Non-pigmented ciliary epithelial cell (primary cell): ENCODE data around the gene GLB1L2.

ENCODE experiments used
- DNase-seq: peaks from one replicate; pipeline ENCODE4 v3.0.0-alpha.2; 2010; ENCODE audit warnings: low read depth

The GLB1L2 gene

GRCh38 chr11:134385774-134386565, 54.2 kb downstream of the GLB1L2 start:
- no peak for DNase-seq

DNA sequence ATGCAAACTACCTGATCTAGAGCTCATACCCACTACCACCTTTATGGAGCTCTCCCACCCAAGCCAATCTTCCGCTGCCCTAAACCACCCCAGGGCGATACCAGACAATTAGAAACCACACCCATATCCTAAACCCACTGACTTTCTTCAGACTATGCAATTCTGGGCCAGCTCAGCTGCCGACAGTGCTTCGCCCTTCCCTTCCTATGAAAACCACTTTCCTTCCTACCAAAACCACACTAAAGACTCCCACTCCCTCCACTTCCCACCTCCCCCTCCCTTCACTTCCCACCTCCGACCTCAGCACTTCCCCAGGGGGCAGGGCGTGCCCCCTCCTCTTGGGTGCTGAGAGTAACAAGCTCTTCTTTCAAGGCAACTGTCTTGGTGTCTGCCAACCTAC, 55.2 kb downstream of the GLB1L2 start:
- no peak for DNase-seq

DNA sequence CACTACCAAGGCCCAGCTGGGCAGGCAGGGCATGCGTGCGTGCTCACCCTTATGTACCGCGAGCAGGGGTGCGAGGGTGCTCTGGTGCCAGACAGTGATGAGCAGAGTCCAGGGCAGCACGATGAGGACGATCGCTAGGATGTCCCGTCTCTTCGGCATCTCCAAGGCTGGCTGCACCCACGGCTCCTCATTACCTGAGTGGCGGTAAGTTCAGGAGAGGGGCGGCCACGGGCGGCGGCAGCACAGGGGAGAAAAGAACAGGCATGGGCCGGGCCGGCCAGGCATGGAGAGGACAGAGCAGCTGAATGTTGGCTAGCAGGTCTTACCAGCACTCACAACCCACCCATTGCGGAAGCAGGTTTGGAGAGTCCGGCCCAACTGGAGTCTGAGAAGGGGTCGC, 55.7 kb downstream of the GLB1L2 start:
- DNase-seq, result no peak

DNA sequence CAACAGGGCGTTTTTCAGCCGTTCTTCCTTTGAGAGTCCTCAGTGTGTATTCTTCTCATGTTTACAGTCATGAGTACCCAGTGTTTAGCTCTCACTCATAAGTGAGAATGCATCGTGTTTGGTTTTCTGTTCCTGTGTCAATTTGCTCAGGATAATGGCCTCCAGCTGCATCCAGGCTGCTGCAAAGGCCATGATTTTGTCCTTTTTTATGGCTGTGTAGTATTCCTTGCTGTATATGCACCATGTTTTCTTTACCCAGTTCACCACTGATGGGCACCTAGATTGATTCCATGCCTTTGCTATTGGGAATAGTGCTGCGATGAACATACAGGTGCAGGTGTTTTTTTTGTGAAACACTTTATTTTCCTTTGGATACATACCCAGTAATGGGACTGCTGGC, 56.8 kb downstream of the GLB1L2 start:
- no peak for DNase-seq

DNA sequence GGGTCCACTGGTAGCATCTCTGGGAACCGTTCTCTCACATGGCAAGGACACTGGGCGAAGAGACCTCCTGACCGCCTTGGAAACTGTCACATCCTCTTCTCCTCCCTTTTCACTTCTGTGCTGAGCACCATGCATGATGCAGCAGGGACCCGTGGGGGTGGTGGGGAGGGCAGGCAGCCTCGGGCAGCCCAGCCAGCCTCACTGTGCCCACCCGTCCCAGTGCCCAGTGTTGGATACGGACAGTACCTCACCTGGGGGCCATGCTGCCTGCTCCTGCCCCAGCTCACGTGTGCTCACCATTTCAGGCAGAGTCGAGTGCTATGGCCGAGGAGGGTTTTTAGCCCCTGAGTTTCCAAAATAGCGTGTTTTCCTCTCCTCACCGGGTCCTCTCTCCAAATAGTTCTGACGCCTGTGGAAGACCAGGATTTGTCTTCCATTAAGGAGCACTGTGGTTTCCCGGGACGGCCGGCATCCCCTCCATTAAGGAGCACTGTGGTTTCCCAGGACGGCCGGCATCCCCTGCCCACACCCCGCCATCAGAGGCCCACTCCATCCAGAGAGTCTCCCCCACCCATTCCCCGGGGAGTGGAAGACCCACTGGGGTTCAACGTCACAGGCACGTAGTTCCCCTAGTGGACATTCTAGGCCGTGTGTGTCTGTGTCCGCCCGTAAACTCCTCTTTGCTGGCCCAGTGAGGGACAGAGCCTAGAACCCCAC, 57.8 kb downstream of the GLB1L2 start:
- DNase-seq, result no peak

- no peak for DNase-seq
These were observed 59.1 kb downstream of the GLB1L2 start for GRCh38 chr11:134390706-134391569.

- no peak for DNase-seq
These were observed 59.9 kb downstream of the GLB1L2 start for GRCh38 chr11:134391656-134392055.

GRCh38 chr11:134392953-134393615, 61.3 kb downstream of the GLB1L2 start:
- DNase-seq, result no peak

DNA sequence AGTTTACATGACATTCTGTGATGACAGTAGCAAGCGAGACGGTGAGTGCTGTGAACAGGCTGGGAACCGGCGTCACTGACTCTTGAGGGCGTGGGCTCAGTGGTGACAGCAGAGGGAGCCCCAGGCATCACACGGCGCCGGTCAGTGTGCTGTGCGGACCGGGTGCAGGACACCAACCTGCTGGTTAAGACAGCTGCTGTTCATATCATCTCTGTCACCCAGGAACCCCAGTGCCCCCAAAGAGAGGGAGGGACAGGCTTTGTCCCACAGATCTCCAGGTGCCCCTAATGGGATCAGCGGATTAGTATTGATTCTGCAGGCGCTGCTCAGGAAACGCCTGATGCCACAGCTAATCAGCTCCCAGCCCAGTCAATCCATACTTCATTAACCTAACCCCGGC, 61.9 kb downstream of the GLB1L2 start:
- no peak for DNase-seq

DNA sequence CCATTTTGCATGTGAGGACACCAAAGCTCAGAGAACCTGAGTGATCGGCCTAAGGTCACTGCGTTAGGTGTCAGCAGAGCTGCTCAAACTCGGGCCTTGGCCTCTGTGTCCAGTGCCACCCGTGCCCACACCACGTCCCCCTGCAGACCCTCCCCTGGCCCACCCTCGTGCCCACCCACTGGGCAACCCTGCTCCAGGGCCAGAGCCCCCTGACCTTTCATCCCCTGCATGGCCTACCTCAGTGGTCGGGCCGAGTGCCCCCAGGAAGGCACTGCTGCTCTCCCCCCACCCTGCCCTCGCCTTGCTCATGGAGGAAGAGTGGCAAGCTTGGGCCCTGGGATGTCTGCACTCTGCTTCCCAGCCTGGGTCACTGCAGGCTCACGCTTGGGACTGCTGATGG, 62.5 kb downstream of the GLB1L2 start:
- no peak for DNase-seq

DNA sequence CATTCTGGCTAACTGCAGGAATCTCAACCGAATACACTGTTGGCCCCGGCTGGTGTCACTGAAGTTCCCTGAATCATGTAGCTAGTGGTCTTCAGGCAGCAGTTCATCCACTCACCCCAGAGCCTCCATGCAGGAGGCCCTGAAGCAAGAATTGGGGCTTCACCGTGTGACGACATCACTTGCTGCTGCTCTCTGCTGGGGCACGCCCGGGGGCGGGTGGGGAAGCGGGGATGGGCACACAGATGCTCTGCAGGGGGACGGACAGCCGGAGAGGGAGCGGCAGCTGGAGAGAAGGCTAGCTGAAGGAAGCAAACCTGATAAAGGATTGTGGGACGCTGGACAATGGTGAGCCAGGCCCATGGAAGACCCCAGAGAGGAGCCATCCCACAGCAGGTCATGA, 63.2 kb downstream of the GLB1L2 start:
- DNase-seq, result no peak

DNA sequence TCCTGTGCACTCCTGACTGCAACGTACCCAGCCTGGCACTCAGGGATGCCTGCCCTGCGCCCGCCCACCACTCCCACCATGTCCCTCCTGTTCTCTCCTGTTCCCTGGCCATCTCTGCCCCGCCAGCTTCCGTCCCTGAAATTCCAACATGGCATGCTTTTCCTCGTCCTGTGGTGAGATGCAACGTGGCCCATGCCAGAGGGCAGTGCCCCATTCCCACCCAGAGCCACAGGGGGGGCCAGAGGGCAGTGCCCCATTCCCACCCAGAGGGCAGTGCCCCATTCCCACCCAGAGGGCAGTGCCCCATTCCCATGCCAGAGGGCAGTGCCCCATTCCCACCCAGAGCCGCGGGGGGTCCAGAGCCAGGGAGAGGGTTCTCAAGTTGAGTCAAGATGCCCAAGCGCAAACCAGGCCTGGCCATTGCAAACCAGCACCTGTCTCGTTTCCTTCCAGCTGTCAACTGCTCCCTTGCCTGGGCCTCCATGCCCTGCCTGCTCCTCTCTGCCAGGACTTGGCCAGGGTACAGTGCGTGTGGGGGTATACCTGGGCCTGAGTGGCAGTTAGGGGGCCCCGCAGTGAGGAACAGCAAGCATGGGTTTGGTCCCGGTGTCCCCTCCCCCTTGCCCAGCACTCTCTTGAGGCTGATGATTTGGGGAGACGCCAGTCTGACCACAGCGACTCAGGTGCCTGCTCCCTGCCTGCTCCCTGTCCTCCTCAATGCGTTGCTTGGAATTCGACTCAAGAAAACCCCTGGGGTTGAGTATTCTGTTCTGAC, 65.7 kb downstream of the GLB1L2 start:
- no peak for DNase-seq

- no peak for DNase-seq
These were observed 66.3 kb downstream of the GLB1L2 start for GRCh38 chr11:134398079-134398444.

GRCh38 chr11:134398644-134399292, 67.0 kb downstream of the GLB1L2 start:
- no peak for DNase-seq

- no peak for DNase-seq
These were observed 67.5 kb downstream of the GLB1L2 start for GRCh38 chr11:134399293-134399654.

DNA sequence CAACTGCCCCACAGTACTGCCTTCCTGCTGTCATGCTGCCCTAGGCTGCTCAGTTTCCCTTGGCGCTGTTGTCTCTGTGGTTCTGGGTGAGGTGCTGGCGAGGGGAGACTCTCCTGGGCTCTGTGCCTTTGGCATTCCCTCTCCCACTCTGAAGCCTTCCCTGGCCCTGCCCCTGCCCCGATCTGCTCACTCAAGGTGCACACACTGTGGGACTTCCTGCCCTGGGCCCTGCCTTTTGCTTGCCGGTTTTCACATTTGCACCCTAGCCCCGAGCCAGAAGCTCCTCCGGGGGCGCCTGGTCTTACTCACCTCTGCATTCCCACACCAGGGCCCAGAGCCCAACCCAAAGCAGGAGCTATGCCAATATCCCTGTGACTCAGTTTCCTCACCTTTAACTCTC, 68.2 kb downstream of the GLB1L2 start:
- DNase-seq, result no peak

GRCh38 chr11:134401825-134402809, 70.3 kb downstream of the GLB1L2 start:
- no peak for DNase-seq

DNA sequence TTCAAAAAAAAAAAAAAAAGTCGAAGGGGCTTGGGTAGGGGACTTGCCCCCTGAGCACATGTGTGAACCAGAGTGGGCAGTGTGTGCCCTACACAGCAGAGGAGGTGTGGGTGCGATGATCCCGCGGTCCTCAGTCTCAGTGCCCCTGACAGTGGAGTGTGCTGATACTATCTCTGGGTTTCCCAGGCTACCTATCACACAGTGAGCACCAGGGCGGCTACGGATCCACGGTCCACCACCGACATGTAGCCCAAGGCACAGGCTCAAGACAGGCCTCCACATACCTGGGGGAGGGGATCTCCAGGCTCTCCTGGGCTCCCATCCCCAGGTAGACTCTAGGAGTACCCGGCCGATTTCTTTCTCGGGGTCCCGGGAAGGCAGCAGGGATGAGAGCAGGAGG, 71.1 kb downstream of the GLB1L2 start:
- no peak for DNase-seq

DNA sequence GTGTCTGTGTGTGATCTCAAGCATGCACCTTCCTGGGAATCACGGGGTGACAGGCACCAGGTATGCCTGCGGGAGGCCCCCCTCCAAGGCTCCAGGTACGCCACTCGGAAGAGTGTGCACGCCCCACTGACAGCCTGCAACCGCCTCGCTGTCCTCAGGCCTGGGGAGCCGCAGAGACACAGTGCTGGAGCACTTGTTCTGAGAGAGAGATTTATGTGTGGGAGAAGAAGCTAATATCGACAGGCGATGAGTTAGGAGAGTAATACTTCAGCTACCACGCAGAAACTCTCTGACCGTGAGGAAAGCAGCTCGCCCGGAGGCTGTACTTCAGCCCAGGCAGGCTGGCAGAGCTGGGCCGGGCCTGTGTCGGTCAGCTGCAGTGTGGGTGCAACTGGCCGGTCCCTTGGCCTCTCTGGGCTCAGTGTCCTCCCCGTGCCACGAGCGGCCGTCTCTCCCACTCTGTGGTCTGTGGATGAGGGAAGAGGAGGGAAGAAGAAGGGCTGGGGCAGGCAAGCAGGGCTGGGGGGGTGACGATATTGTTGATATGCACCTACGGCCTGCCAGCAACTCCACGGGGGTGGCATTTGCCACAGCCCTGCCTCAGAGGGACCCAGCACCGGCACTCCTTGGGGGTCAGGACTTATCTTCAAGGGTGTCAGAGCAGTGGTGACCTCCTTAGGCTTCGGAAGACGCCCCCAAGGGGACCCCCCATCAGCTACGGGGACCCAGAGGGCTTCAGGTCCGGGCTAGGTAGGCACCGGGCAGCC, 73.0 kb downstream of the GLB1L2 start:
- no peak for DNase-seq
